ENCODE results near the gene PRPS1.
A peak's percentile ranks its signal among the peaks of the same experiment; 100 is the strongest.
"Not testable (repeated sequence)": the region's sequence is repeated elsewhere in the genome, so short reads cannot be mapped to it uniquely, and the experiment has no call there.

The PRPS1 gene

GRCh38 chrX:107675823-107676555 lies 47.7 kb downstream of the PRPS1 start:
- peak; percentile 50 for DNase-seq

- DNase-seq, result peak; percentile 94
These were observed 48.5 kb downstream of the PRPS1 start for GRCh38 chrX:107676559-107677378.

- peak; percentile 52 for DNase-seq
These were observed 49.2 kb downstream of the PRPS1 start for GRCh38 chrX:107677501-107677901.

- no peak for DNase-seq
These were observed 49.6 kb downstream of the PRPS1 start for GRCh38 chrX:107677909-107678308.

GRCh38 chrX:107678957-107679740 lies 50.8 kb downstream of the PRPS1 start:
- peak; percentile 45 for DNase-seq

- no peak for DNase-seq
These were observed 53.9 kb downstream of the PRPS1 start for GRCh38 chrX:107682256-107682655.

- no peak for DNase-seq
These were observed 55.0 kb downstream of the PRPS1 start for GRCh38 chrX:107683124-107683895.

- no peak for DNase-seq
These were observed 55.6 kb downstream of the PRPS1 start for GRCh38 chrX:107683931-107684330.

GRCh38 chrX:107684956-107685385 lies 56.7 kb downstream of the PRPS1 start:
- DNase-seq, result peak; percentile 16

- not testable (repeated sequence) for DNase-seq
These were observed 57.3 kb downstream of the PRPS1 start for GRCh38 chrX:107685586-107685985.

GRCh38 chrX:107686026-107686425 lies 57.7 kb downstream of the PRPS1 start:
- DNase-seq, result no peak

- no peak for DNase-seq
These were observed 58.5 kb downstream of the PRPS1 start for GRCh38 chrX:107686792-107687191.

GRCh38 chrX:107687445-107687844 lies 59.1 kb downstream of the PRPS1 start:
- DNase-seq, result no peak

GRCh38 chrX:107691024-107691448 lies 62.7 kb downstream of the PRPS1 start:
- DNase-seq, result no peak

- no peak for DNase-seq
These were observed 71.3 kb downstream of the PRPS1 start for GRCh38 chrX:107699616-107700015.

- no peak for DNase-seq
These were observed 72.0 kb downstream of the PRPS1 start for GRCh38 chrX:107700317-107700774.

All from NCI-H82 (cell line).